Activated CD4-positive, alpha-beta memory T cell treated with anti-CD3 and anti-CD28 coated beads, Interleukin-2, amount 10 ng/mL, durations not matched to agents 7 days and 5 days (primary cell): ENCODE data around the gene NCKAP5. TPM values are rescaled to one million over a fixed set of nuclear protein-coding genes. Genes with fewer than 3 reads are reported as not detected.

Source experiments
- CTCF ChIA-PET: fragments of 350-600 bp; sonication (Branson Sonifier 250); formaldehyde crosslinking; loops from one replicate; lab custom pipeline; 2021; ENCODE audit warnings: antibody characterized with exemption, inconsistent platforms; lab: Charles Lee
- POLR2A ChIA-PET: fragments of 350-600 bp; sonication (Branson Sonifier 250); formaldehyde crosslinking; loops from one replicate; lab custom pipeline; 2021; ENCODE audit warnings: antibody characterized with exemption; lab: Charles Lee
- DNase-seq: peaks from one replicate; pipeline ENCODE4 v3.0.0-alpha.2; 2020
- H3K27ac Mint-ChIP-seq: one replicate; pipeline ENCODE4 v1.8.0; 2021; ENCODE audit warnings: mild to moderate bottlenecking, mixed read lengths
- H3K27me3 Mint-ChIP-seq: one replicate; pipeline ENCODE4 v1.8.0; 2021; ENCODE audit warnings: mixed read lengths
- H3K36me3 Mint-ChIP-seq: one replicate; pipeline ENCODE4 v1.8.0; 2021; ENCODE audit warnings: low read depth, mixed read lengths
- H3K4me1 Mint-ChIP-seq: one replicate; pipeline ENCODE4 v1.8.0; 2021; ENCODE audit warnings: mixed read lengths
- H3K4me3 Mint-ChIP-seq: one replicate; pipeline ENCODE4 v1.8.0; 2021; ENCODE audit warnings: mild to moderate bottlenecking, mixed read lengths
- H3K9me3 Mint-ChIP-seq: one replicate; pipeline ENCODE4 v1.8.0; 2021; ENCODE audit warnings: mixed read lengths
- total RNA-seq, 2 experiments: library from RNA; stranded (reverse); gene quantifications; one replicate each; pipeline ENCODE4 v1.2.3, GENCODE V29; 2021

NCKAP5 gene
- not detected for total RNA-seq

- POLR2A ChIA-PET: no interaction called here
- H3K4me3 Mint-ChIP-seq: no peak within 1 kb of the TSS
- H3K27ac Mint-ChIP-seq: no peak within 1 kb of the TSS
- CTCF ChIA-PET: no interaction called here
- peaks cover 10% of the 10 kb centered on the region for H3K27me3 Mint-ChIP-seq
- no peaks in the 10 kb centered on the region for H3K4me1 Mint-ChIP-seq
- H3K9me3 Mint-ChIP-seq: no peaks in the 10 kb centered on the region
- DNase-seq: no peak
- no peaks in the 10 kb centered on the region for H3K36me3 Mint-ChIP-seq
Measured at GRCh38 chr2:133568172-133568571, at the start of gene NCKAP5. Gene NCKAP5 (minus strand): TSS chr2:133568463. CDS start chr2:133517526, 50,937 bp downstream.

GRCh38 chr2:133609664-133610063 is 41.4 kb upstream of the NCKAP5 start:
- H3K4me1 Mint-ChIP-seq: no peaks in the 10 kb centered on the region
- ChIA-PET POLR2A (no interaction called here), CTCF (no interaction called here)
- no peak for DNase-seq
- H3K27me3 Mint-ChIP-seq: no peaks in the 10 kb centered on the region
- H3K4me3 Mint-ChIP-seq: no peak overlapping the region
- H3K36me3 Mint-ChIP-seq: no peaks in the 10 kb centered on the region
- no peaks in the 10 kb centered on the region for H3K9me3 Mint-ChIP-seq
- no peak overlapping the region for H3K27ac Mint-ChIP-seq

- no peak for DNase-seq
- H3K27me3 Mint-ChIP-seq: no peaks in the 10 kb centered on the region
- H3K9me3 Mint-ChIP-seq: no peaks in the 10 kb centered on the region
- no peak overlapping the region for H3K4me3 Mint-ChIP-seq
- no peak overlapping the region for H3K27ac Mint-ChIP-seq
- ChIA-PET POLR2A (no interaction called here), CTCF (no interaction called here)
- no peaks in the 10 kb centered on the region for H3K36me3 Mint-ChIP-seq
- H3K4me1 Mint-ChIP-seq: no peaks in the 10 kb centered on the region
Measured at GRCh38 chr2:133608291-133608690, 40.0 kb upstream of the NCKAP5 start.

GRCh38 chr2:133607679-133608078 is 39.4 kb upstream of the NCKAP5 start:
- Mint-ChIP-seq H3K27ac (no peak overlapping the region), H3K4me3 (no peak overlapping the region), H3K4me1 (no peaks in the 10 kb centered on the region), H3K36me3 (no peaks in the 10 kb centered on the region), H3K27me3 (no peaks in the 10 kb centered on the region), H3K9me3 (no peaks in the 10 kb centered on the region)
- POLR2A ChIA-PET: no interaction called here
- no peak for DNase-seq
- CTCF ChIA-PET: no interaction called here

GRCh38 chr2:133606616-133607015 is 38.4 kb upstream of the NCKAP5 start:
- H3K4me3 Mint-ChIP-seq: no peak overlapping the region
- DNase-seq: no peak
- no peaks in the 10 kb centered on the region for H3K9me3 Mint-ChIP-seq
- CTCF ChIA-PET: no interaction called here
- no peaks in the 10 kb centered on the region for H3K27me3 Mint-ChIP-seq
- H3K27ac Mint-ChIP-seq: no peak overlapping the region
- no peaks in the 10 kb centered on the region for H3K36me3 Mint-ChIP-seq
- POLR2A ChIA-PET: no interaction called here
- no peaks in the 10 kb centered on the region for H3K4me1 Mint-ChIP-seq

GRCh38 chr2:133605766-133606137 is 37.5 kb upstream of the NCKAP5 start:
- Mint-ChIP-seq H3K4me1 (no peaks in the 10 kb centered on the region), H3K36me3 (no peaks in the 10 kb centered on the region), H3K9me3 (no peaks in the 10 kb centered on the region), H3K27ac (no peak overlapping the region), H3K27me3 (no peaks in the 10 kb centered on the region), H3K4me3 (no peak overlapping the region)
- CTCF ChIA-PET: no interaction called here
- DNase-seq: no peak
- POLR2A ChIA-PET: no interaction called here

GRCh38 chr2:133605011-133605765 is 36.9 kb upstream of the NCKAP5 start:
- ChIA-PET CTCF (no interaction called here), POLR2A (no interaction called here)
- Mint-ChIP-seq H3K36me3 (no peaks in the 10 kb centered on the region), H3K27ac (no peak overlapping the region), H3K9me3 (no peaks in the 10 kb centered on the region), H3K4me1 (no peaks in the 10 kb centered on the region), H3K4me3 (no peak overlapping the region), H3K27me3 (no peaks in the 10 kb centered on the region)
- DNase-seq: no peak

GRCh38 chr2:133603109-133603508 is 34.8 kb upstream of the NCKAP5 start:
- no peak for DNase-seq
- ChIA-PET POLR2A (no interaction called here), CTCF (interaction anchor here (0.6 kb wide), 1 partner anchor 1294 kb away, joined by 3 read pairs; no protein-coding TSS in a partner anchor)
- Mint-ChIP-seq H3K27me3 (no peaks in the 10 kb centered on the region), H3K27ac (no peak overlapping the region), H3K9me3 (peaks cover 2% of the 10 kb centered on the region), H3K36me3 (no peaks in the 10 kb centered on the region), H3K4me1 (no peaks in the 10 kb centered on the region), H3K4me3 (no peak overlapping the region)

- DNase-seq: no peak
- no peaks in the 10 kb centered on the region for H3K36me3 Mint-ChIP-seq
- H3K27ac Mint-ChIP-seq: no peak overlapping the region
- no peaks in the 10 kb centered on the region for H3K27me3 Mint-ChIP-seq
- ChIA-PET CTCF (interaction anchor here (0.6 kb wide), 1 partner anchor 1295 kb away, joined by 3 read pairs; no protein-coding TSS in a partner anchor), POLR2A (no interaction called here)
- peaks cover 2% of the 10 kb centered on the region for H3K9me3 Mint-ChIP-seq
- no peak overlapping the region for H3K4me3 Mint-ChIP-seq
- no peaks in the 10 kb centered on the region for H3K4me1 Mint-ChIP-seq
Measured at GRCh38 chr2:133602538-133602937, 34.3 kb upstream of the NCKAP5 start.

- no peaks in the 10 kb centered on the region for H3K36me3 Mint-ChIP-seq
- peaks cover 2% of the 10 kb centered on the region for H3K9me3 Mint-ChIP-seq
- no peaks in the 10 kb centered on the region for H3K4me1 Mint-ChIP-seq
- ChIA-PET POLR2A (no interaction called here), CTCF (no interaction called here)
- DNase-seq: no peak
- H3K27me3 Mint-ChIP-seq: no peaks in the 10 kb centered on the region
- H3K4me3 Mint-ChIP-seq: no peak overlapping the region
- no peak overlapping the region for H3K27ac Mint-ChIP-seq
Measured at GRCh38 chr2:133600266-133600928, 32.1 kb upstream of the NCKAP5 start.

- CTCF ChIA-PET: no interaction called here
- H3K27ac Mint-ChIP-seq: no peak overlapping the region
- POLR2A ChIA-PET: no interaction called here
- H3K4me3 Mint-ChIP-seq: no peak overlapping the region
- H3K27me3 Mint-ChIP-seq: no peaks in the 10 kb centered on the region
- no peaks in the 10 kb centered on the region for H3K4me1 Mint-ChIP-seq
- DNase-seq: no peak
- peaks cover 2% of the 10 kb centered on the region for H3K9me3 Mint-ChIP-seq
- no peaks in the 10 kb centered on the region for H3K36me3 Mint-ChIP-seq
Measured at GRCh38 chr2:133599811-133600210, 31.5 kb upstream of the NCKAP5 start.

GRCh38 chr2:133599211-133599803 is 31.0 kb upstream of the NCKAP5 start:
- Mint-ChIP-seq H3K36me3 (no peaks in the 10 kb centered on the region), H3K4me3 (no peak overlapping the region), H3K27ac (no peak overlapping the region), H3K27me3 (no peaks in the 10 kb centered on the region), H3K4me1 (no peaks in the 10 kb centered on the region), H3K9me3 (peaks cover 2% of the 10 kb centered on the region)
- ChIA-PET POLR2A (no interaction called here), CTCF (no interaction called here)
- no peak for DNase-seq

GRCh38 chr2:133598769-133599168 is 30.5 kb upstream of the NCKAP5 start:
- CTCF ChIA-PET: no interaction called here
- no peak overlapping the region for H3K4me3 Mint-ChIP-seq
- no peaks in the 10 kb centered on the region for H3K36me3 Mint-ChIP-seq
- no peaks in the 10 kb centered on the region for H3K27me3 Mint-ChIP-seq
- no peaks in the 10 kb centered on the region for H3K4me1 Mint-ChIP-seq
- peaks cover 2% of the 10 kb centered on the region for H3K9me3 Mint-ChIP-seq
- H3K27ac Mint-ChIP-seq: no peak overlapping the region
- DNase-seq: no peak
- POLR2A ChIA-PET: no interaction called here
